ENCODE measurements around the gene GATA5. TPM values are rescaled to one million over a fixed set of nuclear protein-coding genes. Genes with fewer than 3 reads are reported as not detected.

GATA5 gene
- total and polyA plus RNA-seq, 2 donors (not counting 3 experiments of a cell fraction or from before 2014, with no cell fraction given), result not detected

- H2AFZ ChIP-seq (ENCODE audit: low read depth, low read length), result no peak overlapping the region
Measured at GRCh38 chr20:62482146-62482809, 6.5 kb upstream of the GATA5 start.

GRCh38 chr20:62481425-62482145 is 5.8 kb upstream of the GATA5 start:
- intact Hi-C loops (cut with micrococcal nuclease), result no loop called here
- POLR2A ChIA-PET, result no interaction called here
- Histone ChIP-seq H3K9me1 (replicated peaks; ENCODE audit: control insufficient read depth, extremely low read depth, insufficient read depth, low read length) (no peaks in the 10 kb centered on the region), H3K4me3 (replicated peaks in 1 of 3; ENCODE audit: insufficient read depth in 1 of 3, low read depth in 1 of 3, low read length in 3 of 3) (no peak overlapping the region), H3K9ac (replicated peaks; ENCODE audit: extremely low read depth, insufficient read depth, low read length) (no peak overlapping the region), H3K79me2 (ENCODE audit: control insufficient read depth, insufficient read depth, low read length) (no peaks in the 10 kb centered on the region), H2AFZ (ENCODE audit: low read depth, low read length) (no peak overlapping the region), H3K36me3 (ENCODE audit: control insufficient read depth in 2 of 2, extremely low read depth in 1 of 2, insufficient read depth in 2 of 2, low read length in 2 of 2) (no peaks in the 10 kb centered on the region), H3K27ac (ENCODE audit: insufficient read depth, low read depth, low read length) (no peak overlapping the region), H3K9me3 (replicated peaks; ENCODE audit: control insufficient read depth, insufficient read depth, low read length) (no peaks in the 10 kb centered on the region), H4K20me1 (replicated peaks; ENCODE audit: control insufficient read depth, extremely low read depth, insufficient read depth, low read length) (no peaks in the 10 kb centered on the region), H3K27me3 (ENCODE audit: control insufficient read depth in 2 of 2, insufficient read depth in 2 of 2, low read length in 2 of 2) (peaks cover 29 to 39% of the 10 kb centered on the region in 2 experiments), H3K4me1 (ENCODE audit: control insufficient read depth, extremely low read depth, insufficient read depth, low read length) (no peaks in the 10 kb centered on the region), H3K4me2 (ENCODE audit: insufficient read depth, low read length) (no peak overlapping the region)
- CTCF ChIA-PET, result interaction anchor here (1.2 to 1.6 kb wide), 3 partner anchors 11 to 135 kb away, joined by 3 to 5 read pairs (median 4); no protein-coding TSS in a partner anchor
- no peak for DNase-seq (ENCODE audit: low read depth, low spot score)
- dilution Hi-C loops (cut with MboI; ENCODE audit: extremely low pct_ligation_motif_present, low sequenced_read_pairs), result no loop called here
- FAIRE-seq, result no peak
- BruUV-seq (replicated peaks), result no TSS peak
- TF ChIP-seq CTCF (IDR thresholded peaks at IDR 0.05; ENCODE audit: extremely low read depth in 1 of 2, insufficient read depth in 1 of 2, low read depth in 1 of 2, low read length in 2 of 2) (no peak), FOS (IDR thresholded peaks at IDR 0.05; ENCODE audit: borderline replicate concordance, insufficient read depth, low read length) (no peak), JUN (IDR thresholded peaks at IDR 0.05; ENCODE audit: borderline replicate concordance, insufficient read depth, insufficient read length, low read depth) (no peak), POLR2AphosphoS5 (IDR thresholded peaks at IDR 0.05; ENCODE audit: insufficient read depth, low read depth, low read length) (no peak), GATA2 (IDR thresholded peaks at IDR 0.05; ENCODE audit: insufficient read depth, insufficient read length, low read depth, low read length) (no peak), MYC (IDR thresholded peaks at IDR 0.05; ENCODE audit: low read depth, low read length) (no peak), POLR2A (IDR thresholded peaks at IDR 0.05; ENCODE audit: low read depth, low read length) (no peak), EZH2 (IDR thresholded peaks at IDR 0.05; ENCODE audit: borderline replicate concordance, low read depth, low read length, severe bottlenecking) (no peak), MAX (IDR thresholded peaks at IDR 0.05; ENCODE audit: insufficient read depth, insufficient read length) (no peak)

More at GRCh38 chr20:62482146-62482809, 6.5 kb upstream of the GATA5 start:
- no peaks in the 10 kb centered on the region for H3K79me2 ChIP-seq (ENCODE audit: control insufficient read depth, insufficient read depth, low read length)
- DNase-seq (ENCODE audit: low read depth, low spot score) (no peak), FAIRE-seq (no peak)
- H3K27me3 ChIP-seq (ENCODE audit: control insufficient read depth in 2 of 2, insufficient read depth in 2 of 2, low read length in 2 of 2), result peaks cover 31 to 36% of the 10 kb centered on the region in 2 experiments
- no peak overlapping the region for H3K4me2 ChIP-seq (ENCODE audit: insufficient read depth, low read length)
- H3K9ac ChIP-seq (replicated peaks; ENCODE audit: extremely low read depth, insufficient read depth, low read length), result no peak overlapping the region
- intact Hi-C loops (cut with micrococcal nuclease), result no loop called here
- ChIA-PET CTCF (interaction anchor here (1.2 to 1.6 kb wide), 2 partner anchors 11 to 134 kb away, joined by 3 to 5 read pairs; no protein-coding TSS in a partner anchor), POLR2A (no interaction called here)
- no peaks in the 10 kb centered on the region for H3K4me1 ChIP-seq (ENCODE audit: control insufficient read depth, extremely low read depth, insufficient read depth, low read length)
- no peaks in the 10 kb centered on the region for H4K20me1 ChIP-seq (replicated peaks; ENCODE audit: control insufficient read depth, extremely low read depth, insufficient read depth, low read length)
- no peak for TF ChIP-seq MAX (IDR thresholded peaks at IDR 0.05; ENCODE audit: insufficient read depth, insufficient read length)
- no peak for TF ChIP-seq POLR2A (IDR thresholded peaks at IDR 0.05; ENCODE audit: low read depth, low read length)
- TF ChIP-seq GATA2 (IDR thresholded peaks at IDR 0.05; ENCODE audit: insufficient read depth, insufficient read length, low read depth, low read length), result no peak
- no peak for TF ChIP-seq JUN (IDR thresholded peaks at IDR 0.05; ENCODE audit: borderline replicate concordance, insufficient read depth, insufficient read length, low read depth)
- TF ChIP-seq MYC (IDR thresholded peaks at IDR 0.05; ENCODE audit: low read depth, low read length), result no peak
- H3K27ac ChIP-seq (ENCODE audit: insufficient read depth, low read depth, low read length), result no peak overlapping the region
- dilution Hi-C loops (cut with MboI; ENCODE audit: extremely low pct_ligation_motif_present, low sequenced_read_pairs), result no loop called here
- no TSS peak for BruUV-seq (replicated peaks)
- H3K9me1 ChIP-seq (replicated peaks; ENCODE audit: control insufficient read depth, extremely low read depth, insufficient read depth, low read length), result no peaks in the 10 kb centered on the region
- no peaks in the 10 kb centered on the region for H3K9me3 ChIP-seq (replicated peaks; ENCODE audit: control insufficient read depth, insufficient read depth, low read length)
- H3K36me3 ChIP-seq (ENCODE audit: control insufficient read depth in 2 of 2, extremely low read depth in 1 of 2, insufficient read depth in 2 of 2, low read length in 2 of 2), result no peaks in the 10 kb centered on the region
- no peak overlapping the region for H3K4me3 ChIP-seq (replicated peaks in 1 of 3; ENCODE audit: insufficient read depth in 1 of 3, low read depth in 1 of 3, low read length in 3 of 3)

Measured in endothelial cell of umbilical vein (primary cell).